HCT116 (cell line): Measurements from ENCODE around the gene CILP2. TPM values are rescaled to one million over a fixed set of nuclear protein-coding genes. Genes with fewer than 3 reads are reported as not detected.

Source experiments
- ATAC-seq: fragments of 200-7000 bp; cut with Tn5 transposase; 2 replicates; pipeline ENCODE4 v1.9.1; 2020; ENCODE audit warnings: mild to moderate bottlenecking, moderate library complexity
- BruUV-seq: library from RNA; stranded (reverse); fragments of 400-500 nt; replicated peaks from 2 replicates; lab custom pipeline; 2021; lab: Mats Ljungman, UMichigan
- CTCF ChIA-PET: fragments of 300-600 bp; sonication (Branson Sonifier 250); formaldehyde crosslinking; loops from one replicate; lab custom pipeline; 2021; ENCODE audit warnings: antibody characterized with exemption; lab: Charles Lee
- POLR2A ChIA-PET: fragments of 300-600, 350-600 bp; sonication (Branson Sonifier 250); formaldehyde crosslinking; loops from one replicate; lab custom pipeline; 2021; ENCODE audit warnings: antibody characterized with exemption; lab: Charles Lee
- RAD21 ChIA-PET, 2 experiments: fragments of 300-600 bp; sonication (Branson Sonifier 250); formaldehyde crosslinking; loops; one replicate each; lab custom pipeline; 2023; ENCODE audit warnings: low total read pairs in 2 of 2; ENCODE audit not compliant: uncharacterized antibody in 2 of 2, unreplicated experiment in 2 of 2, low non-redundant PET in 1 of 2; lab: Charles Lee
- DNase-seq: peaks from one replicate; pipeline ENCODE4 v3.0.0-alpha.2; 2010; ENCODE audit warnings: low read depth, low spot score
- H2AFZ ChIP-seq: fragments of 200-600 bp; shearing (Covaris generic), sonication (generic); 2 replicates; pipeline ENCODE4 v1.6.1; 2017; ENCODE audit warnings: low read depth, mixed run types, mixed read lengths, antibody characterized with exemption, low read length; ENCODE audit not compliant: poor library complexity, severe bottlenecking
- H3K27ac ChIP-seq: 2 replicates; pipeline ENCODE4 v1.5.1; 2012; ENCODE audit warnings: low read depth, low read length
- H3K27me3 ChIP-seq: fragments of 200-600 bp; sonication (generic); 2 replicates; pipeline ENCODE4 v1.6.1; 2016; ENCODE audit warnings: mixed run types, low read length, mixed read lengths; ENCODE audit not compliant: insufficient read depth
- H3K36me3 ChIP-seq, 2 experiments: fragments of 200-500 bp in 1 of 2; fragments of 200-600 bp in 1 of 2; sonication (Bioruptor generic) in 1 of 2; sonication (generic) in 1 of 2; 2 replicates each; pipeline versions ENCODE4 v1.5.1 to v1.6.1; 2014 to 2016; ENCODE audit warnings: low read length in 2 of 2, inconsistent platforms in 1 of 2, mixed read lengths in 1 of 2, mixed run types in 1 of 2; ENCODE audit not compliant: insufficient read depth in 2 of 2, control insufficient read depth in 1 of 2
- H3K4me1 ChIP-seq, 2 experiments: fragments of 200-600 bp in 1 of 2; sonication (generic) in 1 of 2; 2 replicates each; pipeline versions ENCODE4 v1.5.1 to v1.6.1; 2012 to 2017; ENCODE audit warnings: low read length in 2 of 2, inconsistent platforms in 1 of 2, mild to moderate bottlenecking in 1 of 2, mixed read lengths in 1 of 2, mixed run types in 1 of 2, moderate library complexity in 1 of 2; ENCODE audit not compliant: insufficient read depth in 2 of 2, control insufficient read depth in 1 of 2
- H3K4me2 ChIP-seq: fragments of 200-600 bp; sonication (generic); 2 replicates; pipeline ENCODE4 v1.6.1; 2017; ENCODE audit warnings: mixed run types, low read length, mixed read lengths
- H3K4me3 ChIP-seq, 2 experiments: fragments of 200-600 bp in 1 of 2; sonication (generic) in 1 of 2; replicated peaks in 1 of 2; 2 replicates each; pipeline ENCODE4 v1.5.1; 2011 to 2016; ENCODE audit warnings: low read length in 2 of 2, control low read depth in 1 of 2, low read depth in 1 of 2, mild to moderate bottlenecking in 1 of 2, mixed read lengths in 1 of 2, mixed run types in 1 of 2
- H3K79me2 ChIP-seq: fragments of 200-600 bp; sonication (generic); 2 replicates; pipeline ENCODE4 v1.6.1; 2017; ENCODE audit warnings: mild to moderate bottlenecking, mixed run types, low read length, moderate library complexity, mixed read lengths; ENCODE audit not compliant: insufficient read depth
- H3K9ac ChIP-seq: fragments of 200-600 bp; sonication (generic); 2 replicates; pipeline ENCODE4 v1.6.1; 2016; ENCODE audit warnings: low read length, mixed read lengths
- H3K9me2 ChIP-seq: fragments of 200-600 bp; sonication (generic), shearing (Covaris generic); 2 replicates; pipeline ENCODE4 v1.6.1; 2017; ENCODE audit warnings: mixed run types, mild to moderate bottlenecking, moderate library complexity; ENCODE audit not compliant: insufficient read depth
- H3K9me3 ChIP-seq, 2 experiments: fragments of 200-500 bp in 1 of 2; fragments of 200-600 bp in 1 of 2; sonication (Bioruptor generic) in 1 of 2; sonication (generic) in 1 of 2; 2 replicates each; pipeline ENCODE4 v1.6.1; 2014 to 2017; ENCODE audit warnings: low read length in 2 of 2, mixed read lengths in 2 of 2, inconsistent platforms in 1 of 2, low read depth in 1 of 2, mild to moderate bottlenecking in 1 of 2, mixed run types in 1 of 2, moderate library complexity in 1 of 2; ENCODE audit not compliant: control insufficient read depth in 1 of 2, insufficient read depth in 1 of 2
- H4K20me1 ChIP-seq: fragments of 200-600 bp; sonication (generic), shearing (Covaris generic); 2 replicates; pipeline ENCODE4 v1.6.1; 2017; ENCODE audit warnings: mixed run types, mild to moderate bottlenecking, moderate library complexity; ENCODE audit not compliant: insufficient read depth
- ATF3 ChIP-seq: IDR thresholded peaks from 2 replicates; pipeline ENCODE4 v1.6.1; 2012
- CBX3 ChIP-seq: IDR thresholded peaks from 2 replicates; pipeline ENCODE4 v1.6.1; 2012; ENCODE audit warnings: low read depth
- CEBPB ChIP-seq: IDR thresholded peaks from 2 replicates; pipeline ENCODE4 v1.6.1; 2012; ENCODE audit warnings: low read depth
- CTCF ChIP-seq, 3 experiments: fragments of 200-600 bp in 1 of 3; sonication (generic) in 1 of 3; IDR thresholded peaks in 2 of 3; conservative IDR thresholded peaks in 1 of 3; 2 replicates each; pipeline ENCODE4 v1.5.1; 2012 to 2017; ENCODE audit warnings: low read depth in 2 of 3, low read length in 2 of 3, antibody characterized with exemption in 1 of 3, borderline replicate concordance in 1 of 3, control low read depth in 1 of 3, mild to moderate bottlenecking in 1 of 3, mixed read lengths in 1 of 3, mixed run types in 1 of 3, moderate library complexity in 1 of 3; ENCODE audit not compliant: insufficient read depth in 1 of 3
- EGR1 ChIP-seq: IDR thresholded peaks from 2 replicates; pipeline ENCODE4 v1.6.1; 2012; ENCODE audit warnings: low read depth
- ELF1 ChIP-seq: IDR thresholded peaks from 2 replicates; pipeline ENCODE4 v1.6.1; 2012; ENCODE audit warnings: low read depth, borderline replicate concordance
- EZH2 ChIP-seq: fragments of 200-600 bp; sonication (generic); IDR thresholded peaks from 2 replicates; pipeline ENCODE4 v1.6.1; 2017; ENCODE audit warnings: antibody characterized with exemption, mixed run types
- EZH2phosphoT487 ChIP-seq: fragments of 200-600 bp; IDR thresholded peaks from 2 replicates; pipeline ENCODE4 v1.6.1; 2018; ENCODE audit warnings: antibody characterized with exemption, borderline replicate concordance
- FOSL1 ChIP-seq: IDR thresholded peaks from 2 replicates; pipeline ENCODE4 v1.6.1; 2012; ENCODE audit warnings: low read depth
- JUND ChIP-seq: IDR thresholded peaks from 2 replicates; pipeline ENCODE4 v1.6.1; 2012
- MAX ChIP-seq: IDR thresholded peaks from 2 replicates; pipeline ENCODE4 v1.6.1; 2012
- POLR2AphosphoS5 ChIP-seq: IDR thresholded peaks from 2 replicates; pipeline ENCODE4 v1.6.1; 2011; ENCODE audit warnings: mild to moderate bottlenecking, low read depth, low read length, moderate library complexity
- REST ChIP-seq: IDR thresholded peaks from 2 replicates; pipeline ENCODE4 v1.6.1; 2012; ENCODE audit warnings: low read depth
- SIN3A ChIP-seq: IDR thresholded peaks from 2 replicates; pipeline ENCODE4 v1.6.1; 2012; ENCODE audit warnings: low read depth
- SP1 ChIP-seq: IDR thresholded peaks from 2 replicates; pipeline ENCODE4 v1.6.1; 2012; ENCODE audit warnings: low read depth
- TCF7L2 ChIP-seq: IDR thresholded peaks from 2 replicates; pipeline ENCODE4 v1.7.0; 2011; ENCODE audit warnings: borderline replicate concordance, inconsistent platforms; ENCODE audit not compliant: insufficient read depth, insufficient read length; ENCODE audit errors: extremely low read depth
- YY1 ChIP-seq: IDR thresholded peaks from 2 replicates; pipeline ENCODE4 v1.6.1; 2011; ENCODE audit warnings: low read length, low read depth, moderate library complexity, mild to moderate bottlenecking; ENCODE audit not compliant: insufficient replicate concordance; ENCODE audit errors: extremely low read depth
- ZNF274 ChIP-seq: fragments of 200-500 bp; sonication (Bioruptor generic); IDR thresholded peaks from 2 replicates; pipeline ENCODE4 v1.6.1; 2014; ENCODE audit warnings: mild to moderate bottlenecking, low read depth, low read length, inconsistent platforms
- intact Hi-C: fragments of 100-400 bp; cut with micrococcal nuclease; formaldehyde crosslinking; loops from 2 replicates; pipeline ENCODE4 v1.10.0; 2022
- total RNA-seq: library from RNA; stranded (reverse); gene quantifications from one replicate; pipeline ENCODE4 v1.2.1, GENCODE V29; 2021; ENCODE audit not compliant: unreplicated experiment

Gene CILP2
- total RNA-seq, 1 experiment from 2014 or later: 13.1 TPM

GRCh38 chr19:19507354-19507753 lies 30.7 kb upstream of the CILP2 start:
- ChIA-PET CTCF (no interaction called here), POLR2A (no interaction called here), RAD21 (no interaction called here)
- no TSS peak for BruUV-seq
- Histone ChIP-seq H3K4me2 (no peak overlapping the region), H3K9me2 (no peaks in the 10 kb centered on the region), H3K4me3 (no peak overlapping the region), H3K36me3 (peaks cover 12 to 29% of the 10 kb centered on the region in 2 experiments; a peak in 3 of 4 replicates), H2AFZ (no peak overlapping the region), H3K9me3 (no peaks in the 10 kb centered on the region), H3K27ac (no peak overlapping the region), H3K27me3 (no peaks in the 10 kb centered on the region), H3K9ac (no peak overlapping the region), H3K4me1 (peaks cover 0 to 5% of the 10 kb centered on the region in 2 experiments; a peak in 2 of 4 replicates), H3K79me2 (no peaks in the 10 kb centered on the region), H4K20me1 (no peaks in the 10 kb centered on the region)
- intact Hi-C loops: no loop called here
- DNase-seq (no peak), ATAC-seq (no peak)
- TF ChIP-seq YY1 (no peak), JUND (no peak), CTCF (IDR thresholded peaks at IDR 0.05 in 2 of 3, conservative IDR thresholded peaks at IDR 0.05 in 1 of 3; ENCODE audit: borderline replicate concordance in 1 of 3, insufficient read depth in 1 of 3, low read depth in 2 of 3, low read length in 2 of 3) (no peak), CBX3 (no peak), SP1 (no peak), CEBPB (no peak), POLR2AphosphoS5 (no peak), EZH2 (no peak), ZNF274 (no peak), EGR1 (no peak), SIN3A (no peak), TCF7L2 (no peak), ATF3 (no peak), EZH2phosphoT487 (no peak), MAX (no peak), FOSL1 (no peak), REST (no peak), ELF1 (no peak)
